ENCODE data around the gene MAPRE3.
"Not testable (repeated sequence)": the region's sequence is repeated elsewhere in the genome, so short reads cannot be mapped to it uniquely, and the experiment has no call there.

The MAPRE3 gene

DNA sequence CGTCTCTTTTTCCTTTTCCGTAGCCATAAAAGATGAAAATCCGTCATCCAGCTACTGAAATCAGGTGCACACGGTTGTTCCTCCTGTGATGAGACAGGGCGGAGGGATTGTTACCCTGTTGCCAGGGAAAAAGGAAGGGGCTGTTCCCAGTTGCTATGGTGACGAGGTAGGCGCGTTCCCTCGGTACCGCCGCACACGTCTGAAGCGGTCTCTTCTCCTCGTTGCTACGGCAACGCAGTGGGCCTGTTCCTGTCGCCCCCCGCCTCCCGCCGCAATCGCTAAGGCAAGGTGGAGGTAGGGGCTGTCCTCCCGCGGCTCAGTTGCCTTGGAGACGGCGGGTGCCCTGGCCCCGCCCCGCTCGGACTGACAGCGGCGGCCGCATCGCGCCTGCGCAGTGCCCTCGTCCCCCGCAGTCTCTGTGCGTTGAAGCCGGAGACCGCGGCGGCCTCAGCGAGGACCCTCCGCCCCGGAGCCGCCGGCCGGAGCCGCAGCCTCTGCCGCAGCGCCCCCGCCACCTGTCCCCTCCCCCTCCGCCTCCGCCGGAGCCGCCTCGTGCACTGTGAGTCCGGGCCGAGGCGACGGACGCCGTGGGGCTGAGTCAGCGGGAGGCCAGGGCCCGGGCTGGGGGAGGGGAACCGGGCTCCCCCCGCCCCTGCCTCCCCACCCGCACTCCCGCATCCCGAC lies at the start of gene MAPRE3:
MAPRE3 (plus strand) TSS at position 394 of the 684 bp plus-strand sequence. CDS start 51,582 bp downstream, outside the sequence.
- peak; percentile 55 to 77 (median 64) for DNase-seq (ENCODE audit: low read depth in 2 of 3, low spot score in 1 of 3)

GRCh38 chr2:26921323-26921722 lies 49.1 kb upstream of the MAPRE3 start:
- DNase-seq (ENCODE audit: low read depth in 2 of 3, low spot score in 1 of 3): no peak

GRCh38 chr2:26922405-26923188 lies 47.8 kb upstream of the MAPRE3 start:
- peak; percentile 8 to 20 (median 19) for DNase-seq (ENCODE audit: low read depth in 2 of 3, low spot score in 1 of 3)

GRCh38 chr2:26923189-26923466 lies 47.3 kb upstream of the MAPRE3 start:
- DNase-seq (ENCODE audit: low read depth in 2 of 3, low spot score in 1 of 3): not testable (repeated sequence)

DNA sequence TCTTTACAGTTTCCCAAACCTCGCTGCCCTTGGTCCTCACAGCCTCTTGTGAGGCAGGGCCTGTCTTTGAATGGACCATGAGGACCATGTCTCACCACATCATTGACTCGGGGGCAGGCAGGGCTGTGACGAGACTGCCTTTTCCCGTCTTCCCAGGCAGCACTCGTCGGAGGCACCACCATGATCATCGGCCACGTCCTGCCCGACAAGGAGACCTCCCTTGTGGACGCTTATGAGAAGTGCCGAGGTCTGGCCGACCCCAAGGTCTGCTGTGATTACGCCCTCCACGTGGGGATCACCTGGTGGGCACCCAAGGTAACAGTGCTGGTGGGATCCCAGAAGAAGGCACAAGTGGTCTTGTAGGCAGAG lies 45.7 kb upstream of the MAPRE3 start:
- DNase-seq (ENCODE audit: low read depth in 2 of 3, low spot score in 1 of 3): no peak

DNA sequence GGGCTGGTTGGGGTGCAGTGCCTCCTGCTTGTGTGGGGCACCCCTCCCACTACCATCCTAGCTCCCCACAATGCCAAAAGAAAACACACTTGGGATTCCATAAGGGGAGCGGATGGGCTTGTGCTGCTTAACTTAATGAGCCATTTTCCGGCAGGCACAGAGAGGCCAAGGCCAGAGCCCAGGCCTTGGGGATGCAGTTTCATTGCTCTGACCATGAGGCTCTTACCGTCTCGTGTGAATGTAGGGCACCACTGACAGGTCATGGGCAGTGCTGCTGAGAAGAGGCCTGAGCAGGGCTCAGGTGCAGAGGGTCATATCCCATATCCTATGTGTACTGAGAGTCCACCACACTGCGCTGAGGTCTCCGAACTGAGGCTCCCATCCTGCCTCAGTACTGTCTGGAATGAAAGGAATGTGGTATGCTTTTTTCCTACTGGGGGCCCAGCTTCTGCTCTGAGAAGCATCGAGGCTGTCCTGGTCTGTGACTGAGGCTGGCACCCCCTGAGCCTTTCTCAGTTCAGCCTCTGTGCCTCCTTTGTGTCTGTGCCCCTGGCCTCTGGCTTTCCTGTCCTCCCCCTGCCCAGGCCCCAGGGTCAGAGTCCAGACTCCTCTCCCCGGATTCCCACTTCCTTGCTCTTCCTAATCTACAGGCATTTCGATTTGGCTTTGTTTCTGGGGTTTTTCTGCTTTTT lies 45.2 kb upstream of the MAPRE3 start:
- DNase-seq (ENCODE audit: low read depth in 2 of 3, low spot score in 1 of 3): no peak

- DNase-seq (ENCODE audit: low read depth in 2 of 3, low spot score in 1 of 3): no peak
Measured at GRCh38 chr2:26927221-26927620, 43.2 kb upstream of the MAPRE3 start.

DNA sequence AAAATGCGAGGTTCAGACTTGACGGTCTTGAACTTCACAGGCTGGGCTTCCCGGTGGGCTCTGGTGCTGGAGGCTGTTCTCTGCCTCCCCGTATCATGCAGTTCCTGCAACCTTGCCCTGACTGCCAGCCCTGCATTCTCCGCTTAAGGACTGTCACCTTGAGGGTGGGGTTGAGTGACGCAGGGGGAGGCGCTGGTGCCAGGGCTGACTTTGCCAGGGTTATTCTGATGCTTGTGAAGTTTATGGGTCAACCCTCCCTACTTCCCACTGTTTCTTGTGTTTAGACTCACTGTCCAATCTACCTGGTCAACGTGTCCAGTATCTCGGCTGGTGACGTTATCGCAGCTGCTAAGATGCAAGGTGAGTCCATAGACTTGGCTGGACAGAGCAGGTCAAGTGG lies 37.5 kb upstream of the MAPRE3 start:
- DNase-seq (ENCODE audit: low read depth in 2 of 3, low spot score in 1 of 3): no peak

DNA sequence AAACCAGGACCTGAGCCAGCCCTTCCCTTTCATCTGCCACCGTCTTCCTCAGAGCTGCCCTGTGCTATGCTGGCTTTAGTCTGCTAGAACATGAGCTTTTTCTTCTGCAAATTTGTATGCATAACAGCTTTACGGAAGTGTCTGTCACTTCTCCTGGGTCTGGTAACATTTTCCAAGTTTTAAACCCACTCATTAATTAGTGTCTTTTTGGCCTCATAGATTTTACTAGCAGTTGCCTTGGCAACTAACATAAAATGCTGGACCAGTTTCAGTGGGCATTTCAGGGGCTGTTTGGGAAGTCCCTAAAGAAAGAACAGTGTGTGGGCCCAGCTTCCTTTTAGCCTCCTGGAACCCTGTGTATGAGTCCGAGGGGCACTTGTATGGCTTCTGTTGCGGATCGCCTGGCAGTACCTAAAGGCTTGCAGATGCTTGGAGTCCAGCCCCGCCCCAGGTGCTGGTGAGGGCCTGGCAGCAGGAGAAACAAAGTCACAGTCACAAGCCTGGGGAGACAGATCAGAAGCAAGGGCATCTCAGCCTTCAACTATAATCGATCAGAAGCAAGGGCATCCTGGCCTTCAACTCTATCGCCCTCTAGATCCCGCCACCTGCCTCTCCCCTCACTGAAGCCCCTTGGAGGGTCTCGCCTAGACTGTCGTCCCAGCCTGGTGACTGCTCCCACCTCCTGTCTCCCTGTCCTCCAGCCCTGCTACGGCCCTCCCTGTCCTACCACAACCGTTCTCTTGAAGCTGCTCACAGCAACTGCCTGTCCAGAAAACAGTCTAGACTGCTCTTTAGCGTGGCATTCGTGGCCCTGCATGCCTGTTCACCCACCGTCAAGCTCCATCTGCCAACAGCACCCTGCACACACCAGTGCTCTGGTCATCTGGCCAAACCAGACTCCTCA lies 36.8 kb upstream of the MAPRE3 start:
- DNase-seq (ENCODE audit: low read depth in 2 of 3, low spot score in 1 of 3): no peak

- DNase-seq (ENCODE audit: low read depth in 2 of 3, low spot score in 1 of 3): no peak
Measured at GRCh38 chr2:26934335-26934724, 36.1 kb upstream of the MAPRE3 start.

- DNase-seq (ENCODE audit: low read depth in 2 of 3, low spot score in 1 of 3): no peak
Measured at GRCh38 chr2:26934985-26935384, 35.5 kb upstream of the MAPRE3 start.

GRCh38 chr2:26936855-26937254 lies 33.6 kb upstream of the MAPRE3 start:
- no peak for DNase-seq (ENCODE audit: low read depth in 2 of 3, low spot score in 1 of 3)

GRCh38 chr2:26938399-26939118 lies 31.9 kb upstream of the MAPRE3 start:
- DNase-seq (ENCODE audit: low read depth in 2 of 3, low spot score in 1 of 3): no peak

- DNase-seq (ENCODE audit: low read depth in 2 of 3, low spot score in 1 of 3): no peak
Measured at GRCh38 chr2:26940001-26940400, 30.4 kb upstream of the MAPRE3 start.

- DNase-seq (ENCODE audit: low read depth in 2 of 3, low spot score in 1 of 3): no peak
Measured at GRCh38 chr2:26941486-26941885, 29.0 kb upstream of the MAPRE3 start.

- DNase-seq (ENCODE audit: low read depth in 2 of 3, low spot score in 1 of 3): peak; percentile 44 to 59 (median 48)
Measured at GRCh38 chr2:26942543-26943295, 27.7 kb upstream of the MAPRE3 start.

GRCh38 chr2:26945991-26946750 lies 24.3 kb upstream of the MAPRE3 start:
- DNase-seq (ENCODE audit: low read depth in 2 of 3, low spot score in 1 of 3): no peak

DNA sequence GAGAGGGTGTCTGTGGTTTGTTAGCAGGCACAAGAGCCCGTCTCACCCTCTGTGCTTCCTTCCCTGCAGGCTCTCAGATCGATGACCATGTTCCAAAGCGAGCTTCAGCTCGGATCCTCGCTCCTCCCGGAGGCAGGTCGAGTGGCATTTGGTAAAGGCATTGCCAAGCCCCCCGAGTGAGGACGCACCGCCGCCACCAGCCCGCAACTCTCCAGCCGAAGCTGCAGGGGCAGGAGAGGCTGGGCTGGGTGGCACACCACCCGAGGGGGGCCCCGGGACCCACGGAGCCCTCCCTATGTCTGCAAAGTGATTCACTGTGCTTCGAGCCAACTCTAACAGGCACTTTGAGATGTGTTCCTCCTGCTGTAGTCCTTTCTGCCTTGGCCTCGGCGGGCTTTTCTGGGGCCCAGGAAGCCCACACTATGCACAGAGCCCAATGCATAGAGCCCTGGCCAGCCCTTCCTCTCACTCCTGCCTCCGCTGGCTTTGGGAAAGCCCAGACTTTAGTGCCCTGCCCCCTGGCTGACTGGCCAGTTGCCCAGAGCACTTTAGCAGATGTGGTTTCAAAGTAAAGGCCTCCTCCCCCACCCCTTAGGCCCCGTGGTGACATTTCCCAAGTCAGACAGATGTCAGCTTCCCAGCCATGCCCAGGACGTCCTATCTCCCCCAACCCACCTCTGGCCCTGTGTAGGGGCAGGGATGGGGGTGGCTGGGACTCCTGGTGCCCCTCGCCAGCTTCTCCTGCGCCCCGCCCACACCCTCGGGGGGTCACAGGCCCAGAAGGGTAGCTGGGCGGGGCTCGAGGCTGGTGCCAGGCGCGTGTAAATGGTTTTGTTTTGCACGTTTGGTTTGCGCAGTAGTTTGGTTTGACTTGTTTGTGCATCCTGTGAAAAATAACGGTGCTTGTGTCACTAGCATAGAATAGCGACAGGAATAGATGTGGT lies 23.3 kb upstream of the MAPRE3 start:
- DNase-seq (ENCODE audit: low read depth in 2 of 3, low spot score in 1 of 3): no peak

All from stimulated activated CD4-positive, alpha-beta T cell treated with anti-CD3 and anti-CD28 coated beads, Interleukin-12 subunit alpha, Interleukin-12 subunit beta, amount 100 ng/mL, for 48 hours (primary cell).